SK-N-SH (cell line): ENCODE measurements around the gene CDSN. TPM values are rescaled to one million over a fixed set of nuclear protein-coding genes. Genes with fewer than 3 reads are reported as not detected.

Source experiments
- CTCF ChIA-PET: fragments of 300-600, 350-600 bp; formaldehyde crosslinking; extraction: SDS; loops from one replicate; lab custom pipeline; 2021; lab: Yijun Ruan, JAX
- POLR2A ChIA-PET: fragments of 350-600 bp; sonication (Branson Sonifier 250); formaldehyde crosslinking; extraction: SDS; loops from one replicate; lab custom pipeline; 2020; ENCODE audit warnings: antibody characterized with exemption, inconsistent platforms; lab: Yijun Ruan, JAX
- DNase-seq: peaks from one replicate; pipeline ENCODE4 v3.0.0; 2012
- H2AFZ ChIP-seq: fragments of 200-600 bp; sonication (generic); 2 replicates; pipeline ENCODE4 v1.8.1; 2016; ENCODE audit warnings: antibody characterized with exemption, mild to moderate bottlenecking, low read depth
- H3F3A ChIP-seq: fragments of 200-600 bp; sonication (generic); replicated peaks from 2 replicates; pipeline ENCODE3; 2016; ENCODE audit warnings: antibody characterized with exemption, mild to moderate bottlenecking; ENCODE audit not compliant: insufficient read depth
- H3K27ac ChIP-seq, 2 experiments: fragments of 200-500 bp in 1 of 2; fragments of 200-600 bp in 1 of 2; sonication (Bioruptor generic) in 1 of 2; sonication (generic), shearing (Covaris generic) in 1 of 2; 2 replicates each; pipeline versions ENCODE4 v1.5.1 to v1.6.1; 2014 to 2016; ENCODE audit warnings: low read depth in 2 of 2, inconsistent platforms in 1 of 2, low read length in 1 of 2, mild to moderate bottlenecking in 1 of 2, mixed read lengths in 1 of 2
- H3K27me3 ChIP-seq: fragments of 200-600 bp; sonication (generic), shearing (Covaris generic); 2 replicates; pipeline ENCODE4 v1.6.1; 2016; ENCODE audit warnings: mixed run types; ENCODE audit not compliant: insufficient read depth
- H3K36me3 ChIP-seq, 2 experiments: fragments of 200-500 bp in 1 of 2; fragments of 200-600 bp in 1 of 2; sonication (Bioruptor generic) in 1 of 2; sonication (generic) in 1 of 2; replicated peaks in 1 of 2; 2 replicates each; pipeline versions ENCODE3 to v1.5.1; 2014 to 2016; ENCODE audit warnings: low read length in 1 of 2, mild to moderate bottlenecking in 1 of 2; ENCODE audit not compliant: insufficient read depth in 2 of 2, control insufficient read depth in 1 of 2
- H3K4me1 ChIP-seq, 2 experiments: fragments of 200-500 bp in 1 of 2; fragments of 200-600 bp in 1 of 2; sonication (Bioruptor generic) in 1 of 2; sonication (generic), shearing (Covaris generic) in 1 of 2; 2 replicates each; pipeline versions ENCODE4 v1.5.1 to v1.6.1; 2014 to 2016; ENCODE audit warnings: low read depth in 1 of 2, low read length in 1 of 2, mixed run types in 1 of 2; ENCODE audit not compliant: insufficient read depth in 2 of 2, control insufficient read depth in 1 of 2
- H3K4me2 ChIP-seq: fragments of 200-600 bp; sonication (generic), shearing (Covaris generic); 2 replicates; pipeline ENCODE4 v1.6.1; 2017; ENCODE audit warnings: mixed run types
- H3K4me3 ChIP-seq, 2 experiments: fragments of 200-500 bp in 1 of 2; fragments of 200-600 bp in 1 of 2; sonication (Bioruptor generic) in 1 of 2; sonication (generic), shearing (Covaris generic) in 1 of 2; 2 replicates each; pipeline versions ENCODE4 v1.5.1 to v1.8.1; 2014 to 2016; ENCODE audit warnings: low read depth in 2 of 2, inconsistent platforms in 1 of 2, low read length in 1 of 2, mild to moderate bottlenecking in 1 of 2, mixed read lengths in 1 of 2, moderate library complexity in 1 of 2
- H3K79me2 ChIP-seq: fragments of 200-600 bp; sonication (generic); 2 replicates; pipeline ENCODE4 v1.8.1; 2017; ENCODE audit warnings: mild to moderate bottlenecking; ENCODE audit not compliant: insufficient read depth
- H3K9ac ChIP-seq: fragments of 200-600 bp; sonication (generic); 2 replicates; pipeline ENCODE4 v1.6.1; 2017; ENCODE audit warnings: mixed run types
- H3K9me2 ChIP-seq: fragments of 200-600 bp; sonication (generic); 2 replicates; pipeline ENCODE4 v1.6.1; 2017; ENCODE audit warnings: mixed run types
- H3K9me3 ChIP-seq: fragments of 200-600 bp; sonication (generic); 2 replicates; pipeline ENCODE4 v1.6.1; 2017; ENCODE audit warnings: mixed run types, mild to moderate bottlenecking, moderate library complexity
- H4K20me1 ChIP-seq: fragments of 200-600 bp; sonication (generic); 2 replicates; pipeline ENCODE4 v1.6.1; 2017; ENCODE audit warnings: mild to moderate bottlenecking, mixed run types; ENCODE audit not compliant: insufficient read depth
- FOXJ3 ChIP-seq: sonication (generic); formaldehyde crosslinking; IDR thresholded peaks from 2 replicates; pipeline ENCODE4 v1.5.1; 2020; ENCODE audit warnings: mild to moderate bottlenecking, missing genetic modification reagents
- GABPA ChIP-seq: IDR thresholded peaks from 2 replicates; pipeline ENCODE4 v1.4.0; 2012; ENCODE audit warnings: low read depth, mild to moderate bottlenecking
- JUND ChIP-seq: IDR thresholded peaks from 2 replicates; pipeline ENCODE4 v1.4.0; 2012
- MXI1 ChIP-seq: IDR thresholded peaks from 2 replicates; pipeline ENCODE4 v1.6.1; 2012; ENCODE audit warnings: mild to moderate bottlenecking, low read depth, low read length, improper control_type of control experiment
- RAD21 ChIP-seq: IDR thresholded peaks from 2 replicates; pipeline ENCODE4 v1.6.1; 2012; ENCODE audit warnings: mild to moderate bottlenecking, low read length
- SMC3 ChIP-seq: IDR thresholded peaks from 2 replicates; pipeline ENCODE4 v1.6.1; 2012; ENCODE audit warnings: low read depth, low read length, improper control_type of control experiment
- USF2 ChIP-seq: fragments of 150-350 bp; IDR thresholded peaks from 2 replicates; pipeline ENCODE4 v1.6.1; 2017; ENCODE audit warnings: antibody characterized with exemption, low read length, low read depth, borderline replicate concordance
- YY1 ChIP-seq: IDR thresholded peaks from 2 replicates; pipeline ENCODE4 v1.4.0; 2012; ENCODE audit warnings: low read depth, mild to moderate bottlenecking
- ZBTB33 ChIP-seq: IDR thresholded peaks from 2 replicates; pipeline ENCODE4 v1.4.0; 2012; ENCODE audit warnings: low read depth, borderline replicate concordance
- WGBS: methylation state at CpG from one replicate; pipeline ENCODE4 v1.1.6; 2017; ENCODE audit warnings: low lambda C conversion rate; 5-methylcytosine and 5-hydroxymethylcytosine counted together
- polyA plus RNA-seq, 3 experiments: library from polyadenylated mRNA; depleted of rRNA; stranded (reverse); fragments of >200 nt; gene quantifications; 2 replicates each; pipeline ENCODE4 v1.2.3, GENCODE V29; 2012

Gene CDSN
- polyA plus RNA-seq, 1 of the 3 experiments (the other 2 are of a cell fraction) = 0.02 TPM

DNA sequence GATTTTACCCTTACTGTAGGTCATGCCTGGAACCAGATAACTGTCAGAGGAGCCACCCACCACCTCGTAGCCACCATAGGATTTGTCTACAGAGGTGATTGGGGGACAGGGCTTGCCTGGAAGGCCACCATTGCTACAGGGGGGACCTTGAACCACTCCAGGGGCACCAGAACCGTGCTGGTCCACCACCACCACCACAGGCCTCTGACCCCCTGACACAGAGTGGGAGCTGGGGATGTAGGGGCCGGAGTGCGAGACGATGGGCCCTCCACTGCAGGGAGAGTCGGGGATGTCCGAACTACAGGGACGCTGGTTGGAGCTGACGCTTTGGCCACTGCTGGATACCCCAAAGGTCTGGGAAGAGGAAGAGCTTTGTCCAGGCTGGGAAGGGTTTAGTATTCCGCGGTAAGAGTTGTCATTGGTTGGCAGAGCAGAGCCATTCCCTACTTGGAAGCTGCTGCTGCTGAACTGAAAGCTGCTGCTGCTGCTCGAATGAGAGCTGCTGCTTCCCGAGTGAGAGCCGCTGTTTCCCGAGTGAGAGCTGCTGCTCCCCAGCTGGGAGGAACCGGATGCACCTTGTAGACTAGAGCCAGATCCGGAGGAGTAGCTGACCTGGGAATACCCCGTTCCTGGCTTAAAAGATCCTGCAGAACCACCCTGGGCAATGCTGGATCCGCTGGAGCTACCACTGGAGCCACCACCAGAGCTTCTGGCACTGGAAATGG lies 3.4 kb downstream of the CDSN start:
- peaks cover 2 to 12% of the 10 kb centered on the region in 2 experiments; a peak in 3 of 4 replicates for H3K4me1 ChIP-seq
- no peaks in the 10 kb centered on the region for H3K36me3 ChIP-seq
- POLR2A ChIA-PET = no interaction called here
- TF ChIP-seq FOXJ3 (CRISPR knock-in tag) = no peak
- no peak for TF ChIP-seq MXI1
- TF ChIP-seq SMC3 = no peak
- peak; percentile 30; the same call in 1 of the 2 replicates for TF ChIP-seq GABPA
- no peak for TF ChIP-seq JUND
- H2AFZ ChIP-seq = no peak overlapping the region
- 73% methylated on average over 9 of the region's 19 CpGs for WGBS
- no peak overlapping the region; a peak in 1 of 4 replicates for H3K27ac ChIP-seq
- no peak for DNase-seq
- no peak overlapping the region; the same call in 1 of the 2 replicates for H3K9ac ChIP-seq
- H3K27me3 ChIP-seq = no peaks in the 10 kb centered on the region
- CTCF ChIA-PET = interaction anchor here (0.7 to 2.1 kb wide), 5 partner anchors 11 to 663 kb away, joined by 3 to 7 read pairs (median 4); no protein-coding TSS in a partner anchor
- H3K4me3 ChIP-seq = peak overlapping the region; percentile 27 to 49; a peak in 3 of 4 replicates
- no peaks in the 10 kb centered on the region for H4K20me1 ChIP-seq
- H3K79me2 ChIP-seq = peaks cover 30% of the 10 kb centered on the region
- H3K4me2 ChIP-seq = peak overlapping the region; percentile 85
- H3F3A ChIP-seq = peaks cover 5% of the 10 kb centered on the region
- H3K9me2 ChIP-seq = no peaks in the 10 kb centered on the region
- no peaks in the 10 kb centered on the region for H3K9me3 ChIP-seq

GRCh38 chr6:31115941-31116560 lies 4.2 kb downstream of the CDSN start:
- Histone ChIP-seq H3K36me3 (no peaks in the 10 kb centered on the region), H3K4me2 (peak overlapping the region; percentile 85), H3K79me2 (peaks cover 30% of the 10 kb centered on the region), H4K20me1 (no peaks in the 10 kb centered on the region), H3K9me3 (no peaks in the 10 kb centered on the region), H3K27ac (no peak overlapping the region), H3K4me1 (peaks cover 2 to 12% of the 10 kb centered on the region in 2 experiments; a peak in 3 of 4 replicates), H3K27me3 (no peaks in the 10 kb centered on the region), H3K9me2 (no peaks in the 10 kb centered on the region), H3F3A (peaks cover 5% of the 10 kb centered on the region), H2AFZ (no peak overlapping the region), H3K4me3 (no peak overlapping the region; a peak in 2 of 4 replicates), H3K9ac (peak overlapping the region; percentile 69; the same call in 1 of the 2 replicates)
- ChIA-PET POLR2A (no interaction called here), CTCF (interaction anchor here (0.7 to 2.1 kb wide), 7 partner anchors 11 to 663 kb away, joined by 3 to 7 read pairs (median 4); no protein-coding TSS in a partner anchor)
- TF ChIP-seq USF2 (no peak), SMC3 (no peak), RAD21 (no peak), ZBTB33 (no peak), YY1 (no peak)
- no peak for DNase-seq
- WGBS = 55% methylated on average over 12 of the region's 12 CpGs
